CD4-positive, alpha-beta T cell treated with Interleukin-17A for 1 hour (primary cell): ENCODE measurements around the gene ACYP2.
"Not testable (repeated sequence)": the region's sequence is repeated elsewhere in the genome, so short reads cannot be mapped to it uniquely, and the experiment has no call there.

Source experiments
- DNase-seq: peaks from one replicate; pipeline ENCODE4 v3.0.0-alpha.2; 2020

The ACYP2 gene

GRCh38 chr2:54115284-54116137 lies at the start of gene ACYP2:
Gene ACYP2 (plus strand): TSS chr2:54115615.
- DNase-seq = peak; percentile 92

GRCh38 chr2:54065891-54066290 lies 49.5 kb upstream of the ACYP2 start:
- no peak for DNase-seq

- DNase-seq = no peak
These were observed 47.5 kb upstream of the ACYP2 start for GRCh38 chr2:54067851-54068375.

GRCh38 chr2:54072483-54072882 lies 42.9 kb upstream of the ACYP2 start:
- DNase-seq = not testable (repeated sequence)

- no peak for DNase-seq
These were observed 41.6 kb upstream of the ACYP2 start for GRCh38 chr2:54073796-54074195.

- no peak for DNase-seq
These were observed 40.6 kb upstream of the ACYP2 start for GRCh38 chr2:54074606-54075341.

GRCh38 chr2:54076586-54076985 lies 38.8 kb upstream of the ACYP2 start:
- DNase-seq = no peak

GRCh38 chr2:54077088-54077900 lies 38.1 kb upstream of the ACYP2 start:
- no peak for DNase-seq

GRCh38 chr2:54079331-54079730 lies 36.1 kb upstream of the ACYP2 start:
- DNase-seq = no peak

GRCh38 chr2:54081574-54081973 lies 33.8 kb upstream of the ACYP2 start:
- DNase-seq = no peak

- DNase-seq = no peak
These were observed 32.4 kb upstream of the ACYP2 start for GRCh38 chr2:54083021-54083420.

- no peak for DNase-seq
These were observed 32.0 kb upstream of the ACYP2 start for GRCh38 chr2:54083445-54083844.

GRCh38 chr2:54084600-54084999 lies 30.8 kb upstream of the ACYP2 start:
- no peak for DNase-seq

GRCh38 chr2:54085069-54085468 lies 30.3 kb upstream of the ACYP2 start:
- DNase-seq = no peak

GRCh38 chr2:54086157-54086556 lies 29.3 kb upstream of the ACYP2 start:
- DNase-seq = no peak

GRCh38 chr2:54088191-54088634 lies 27.2 kb upstream of the ACYP2 start:
- DNase-seq = no peak

- DNase-seq = no peak
These were observed 26.7 kb upstream of the ACYP2 start for GRCh38 chr2:54088719-54089118.

GRCh38 chr2:54090521-54091117 lies 24.8 kb upstream of the ACYP2 start:
- DNase-seq = no peak

- DNase-seq = peak; percentile 48
These were observed 22.5 kb upstream of the ACYP2 start for GRCh38 chr2:54092940-54093339.

GRCh38 chr2:54095406-54095805 lies 20.0 kb upstream of the ACYP2 start:
- not testable (repeated sequence) for DNase-seq

- DNase-seq = not testable (repeated sequence)
These were observed 19.3 kb upstream of the ACYP2 start for GRCh38 chr2:54096141-54096540.

- DNase-seq = no peak
These were observed 18.3 kb upstream of the ACYP2 start for GRCh38 chr2:54097124-54097523.

- DNase-seq = no peak
These were observed 16.0 kb upstream of the ACYP2 start for GRCh38 chr2:54099370-54099769.
